Urinary bladder (tissue), 4 donors: ENCODE data around the gene ITGA2. TPM values are rescaled to one million over a fixed set of nuclear protein-coding genes. Genes with fewer than 3 reads are reported as not detected.
A peak's percentile ranks its signal among the peaks of the same experiment; 100 is the strongest.

Source experiments
- DNase-seq: peaks from one replicate; pipeline ENCODE4 v3.0.0-alpha.2; 2015; ENCODE audit errors: extremely low spot score
- H3K27ac ChIP-seq: one replicate; pipeline ENCODE4 v1.5.1; 2013; ENCODE audit warnings: low read depth, mild to moderate bottlenecking, moderate library complexity
- H3K36me3 ChIP-seq: one replicate; pipeline ENCODE4 v1.6.1; 2013; ENCODE audit warnings: mild to moderate bottlenecking, moderate library complexity; ENCODE audit not compliant: insufficient read depth
- H3K4me1 ChIP-seq: one replicate; pipeline ENCODE4 v1.6.1; 2013; ENCODE audit warnings: mild to moderate bottlenecking, moderate library complexity; ENCODE audit not compliant: insufficient read depth
- H3K4me3 ChIP-seq: one replicate; pipeline ENCODE4 v1.5.1; 2013; ENCODE audit warnings: low read depth, low read length
- WGBS: extraction: QIAGEN DNeasy Blood & Tissue Kit; methylation state at CpG from one replicate; pipeline ENCODE4 v1.1.7; 2013; 5-methylcytosine and 5-hydroxymethylcytosine counted together
- polyA plus RNA-seq: library from polyadenylated mRNA; stranded (reverse); fragments of 200-250 nt; gene quantifications from one replicate; pipeline ENCODE4 v1.2.3, GENCODE V29; 2013
- total RNA-seq: library from RNA; depleted of rRNA; stranded (reverse); fragments of >200 nt; gene quantifications from one replicate; pipeline ENCODE4 v1.2.3, GENCODE V29; 2014
- donor health status: healthy with polysubstance abuse.
- donor health status: healthy.

ITGA2 gene
- total and polyA plus RNA-seq, 2 donors, result 3.4 to 21.1 TPM

DNA sequence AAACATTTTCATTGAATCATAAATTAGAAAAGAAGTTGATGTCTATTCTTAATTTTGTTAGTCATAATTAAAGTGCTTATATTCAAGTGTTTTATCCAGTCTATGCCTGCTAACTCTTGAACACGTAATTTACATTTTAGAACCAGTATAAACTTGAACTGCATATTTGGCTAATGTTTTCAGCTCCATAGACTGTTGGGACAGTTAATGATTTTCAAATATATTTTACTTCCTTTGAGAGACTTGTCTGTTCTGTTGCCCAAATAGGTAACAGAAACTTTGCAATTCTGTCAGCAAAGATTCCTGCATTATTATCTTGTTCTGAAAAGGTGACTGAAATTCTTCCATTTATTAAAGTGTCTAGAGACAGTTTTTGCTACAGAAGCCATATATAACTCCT, 7.8 kb downstream of the ITGA2 start:
- no peak overlapping the region for H3K4me3 ChIP-seq
- H3K4me1 ChIP-seq, result no peaks in the 10 kb centered on the region
- 58% methylated on average over 1 of the region's 1 CpG for WGBS
- H3K27ac ChIP-seq, result no peak overlapping the region
- H3K36me3 ChIP-seq, result no peaks in the 10 kb centered on the region
- no peak for DNase-seq

DNA sequence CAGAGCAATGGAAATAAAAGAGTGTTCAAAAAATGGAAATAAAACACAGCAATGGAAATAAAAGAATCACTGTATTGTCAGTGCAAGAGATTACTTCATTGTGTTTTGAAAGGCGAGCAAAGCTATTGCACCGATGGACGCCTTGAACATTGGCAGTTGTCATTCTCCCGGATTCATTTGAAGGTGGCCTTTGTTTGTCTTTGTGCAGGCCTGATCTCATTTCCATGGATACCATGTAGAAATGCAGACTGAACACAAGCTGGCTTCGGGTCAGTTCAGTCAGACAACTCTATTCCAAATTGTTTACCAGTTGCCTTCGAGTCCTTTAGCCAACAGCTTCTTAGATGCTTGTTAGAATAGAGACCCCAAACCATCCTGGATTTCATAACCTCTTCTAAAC, 8.3 kb downstream of the ITGA2 start:
- 71% methylated on average over 6 of the region's 6 CpGs for WGBS
- Histone ChIP-seq H3K4me1 (no peaks in the 10 kb centered on the region), H3K36me3 (no peaks in the 10 kb centered on the region), H3K27ac (no peak overlapping the region), H3K4me3 (no peak overlapping the region)
- DNase-seq, result no peak

DNA sequence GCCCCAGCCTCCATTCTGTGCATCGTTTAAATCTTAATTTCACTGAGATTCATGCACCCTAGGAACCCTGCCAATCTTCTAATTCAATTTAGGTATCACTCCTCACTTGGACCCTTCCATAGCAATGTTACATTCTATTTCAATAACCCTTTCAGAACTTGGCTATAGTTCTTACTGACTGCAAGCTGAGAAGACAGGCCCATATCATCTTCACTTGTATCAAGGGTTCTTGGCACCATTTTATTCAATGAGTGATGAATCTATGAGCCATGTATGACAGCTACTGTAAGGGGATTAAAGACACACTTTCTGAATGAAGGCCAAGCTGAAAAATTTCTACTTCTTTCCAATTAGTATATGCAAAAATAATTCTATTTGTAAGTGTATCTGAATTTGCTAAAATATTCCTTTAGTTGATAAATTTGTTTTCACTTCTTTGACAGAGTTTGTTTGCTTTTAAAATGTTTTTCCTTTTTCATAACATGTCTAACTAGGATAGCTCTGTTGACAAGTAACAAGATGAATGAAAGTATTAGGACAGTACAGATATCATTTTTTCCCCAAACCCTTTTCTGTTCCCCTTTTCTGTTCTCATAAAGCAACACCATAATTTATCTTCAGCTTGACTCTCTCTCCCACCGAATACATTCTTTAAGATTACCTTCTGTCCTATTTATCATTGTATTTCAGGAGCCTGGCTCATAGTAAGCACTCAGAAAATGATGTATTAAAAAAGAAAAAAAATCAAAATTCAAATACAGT, 9.6 kb downstream of the ITGA2 start:
- no peaks in the 10 kb centered on the region for H3K4me1 ChIP-seq
- no peak overlapping the region for H3K4me3 ChIP-seq
- H3K27ac ChIP-seq, result no peak overlapping the region
- DNase-seq, result no peak
- no peaks in the 10 kb centered on the region for H3K36me3 ChIP-seq
- 75% methylated on average over 2 of the region's 2 CpGs for WGBS

DNA sequence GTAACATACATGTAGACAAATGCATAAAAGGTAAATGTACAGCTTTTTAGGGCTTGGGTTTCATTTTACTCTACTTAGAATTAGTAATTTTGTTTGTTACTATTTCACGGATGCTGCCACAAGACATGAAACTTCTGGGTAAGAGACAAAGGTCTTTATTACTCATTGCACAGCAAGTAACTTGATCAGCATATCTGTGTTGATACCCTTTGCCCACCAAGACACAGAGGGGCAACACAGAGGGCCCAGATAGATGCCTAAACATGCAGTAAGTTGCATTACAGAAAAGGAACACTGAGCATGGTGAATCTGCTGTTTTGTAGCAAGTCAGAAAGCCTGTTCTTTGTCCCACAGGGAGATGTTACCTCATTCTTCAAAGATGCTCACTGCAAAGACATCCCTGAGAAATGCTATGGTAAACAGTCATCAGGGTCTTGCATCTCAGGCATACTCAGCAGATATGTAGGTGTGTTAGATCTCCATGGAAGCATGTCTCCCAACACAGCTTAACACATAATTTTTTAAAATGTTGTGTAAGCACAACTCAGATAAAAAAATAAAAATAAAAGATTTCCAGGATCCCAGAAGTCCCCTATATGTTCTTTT, 10.3 kb downstream of the ITGA2 start:
- 91% methylated on average over 1 of the region's 1 CpG for WGBS
- Histone ChIP-seq H3K27ac (no peak overlapping the region), H3K36me3 (no peaks in the 10 kb centered on the region), H3K4me3 (no peak overlapping the region), H3K4me1 (no peaks in the 10 kb centered on the region)
- no peak for DNase-seq

DNA sequence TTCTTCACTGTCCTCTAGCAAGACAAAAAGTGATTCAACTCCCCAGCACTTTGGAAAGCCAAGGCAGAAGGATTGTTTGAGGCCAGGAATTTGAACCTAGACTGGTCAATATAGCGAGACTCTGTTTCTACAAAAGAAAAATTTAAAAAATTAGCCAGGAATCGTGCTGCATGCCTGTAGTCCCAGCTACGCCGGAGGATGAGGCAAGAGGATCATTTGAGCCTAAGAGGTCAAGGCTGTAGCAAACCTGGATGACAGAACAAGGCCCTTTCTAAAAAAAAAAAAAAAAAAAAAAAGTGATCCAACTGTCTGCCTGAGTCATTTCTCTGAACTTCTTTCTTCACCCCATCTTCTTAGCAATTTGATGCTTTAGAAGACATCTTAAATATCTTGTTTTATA, 12.4 kb downstream of the ITGA2 start:
- Histone ChIP-seq H3K4me3 (no peak overlapping the region), H3K27ac (no peak overlapping the region), H3K36me3 (no peaks in the 10 kb centered on the region), H3K4me1 (no peaks in the 10 kb centered on the region)
- DNase-seq, result no peak
- whole genome bisulfite sequencing, result 94% methylated on average over 4 of the region's 4 CpGs

DNA sequence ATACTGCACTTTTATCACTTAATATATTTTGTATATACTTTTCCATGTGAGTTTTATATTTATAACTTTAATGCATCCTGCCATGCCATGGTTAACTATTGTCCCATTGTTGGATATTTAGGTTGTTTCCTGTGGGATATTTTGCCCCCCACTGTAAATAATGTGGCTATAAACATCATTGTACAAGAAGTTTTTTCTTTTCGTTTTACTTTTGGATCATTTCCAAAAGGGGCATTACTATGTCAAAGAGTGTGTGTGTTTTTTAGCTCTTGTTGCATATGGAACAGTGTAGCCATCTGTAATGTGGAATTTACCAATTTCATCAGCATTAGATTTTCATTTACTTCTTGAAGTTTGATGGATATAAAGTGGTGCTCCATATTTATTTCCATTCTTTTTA, 13.3 kb downstream of the ITGA2 start:
- Histone ChIP-seq H3K36me3 (no peaks in the 10 kb centered on the region), H3K27ac (no peak overlapping the region), H3K4me1 (no peaks in the 10 kb centered on the region), H3K4me3 (no peak overlapping the region)
- 31% methylated on average over 1 of the region's 1 CpG for WGBS
- DNase-seq, result no peak

DNA sequence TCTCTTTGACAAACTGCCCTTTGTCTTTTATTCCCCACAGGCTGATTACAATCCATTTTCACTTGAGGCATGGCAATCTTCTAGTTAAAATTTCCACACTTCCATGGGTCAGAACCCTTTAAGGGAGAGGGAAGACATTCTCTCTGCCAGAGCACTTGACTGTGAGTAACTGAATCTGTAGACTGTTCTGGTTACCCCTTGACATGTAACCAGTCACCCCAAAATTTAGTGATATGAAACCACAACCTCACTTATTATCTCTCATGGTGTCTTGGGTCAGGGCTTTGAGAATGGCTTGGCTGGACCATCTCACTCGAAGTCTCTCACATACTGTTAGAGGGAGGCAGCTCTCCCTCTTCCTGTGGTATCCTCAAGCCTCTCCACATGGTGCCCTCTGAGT, 14.0 kb downstream of the ITGA2 start:
- no peak for DNase-seq
- 89% methylated on average over 1 of the region's 1 CpG for WGBS
- Histone ChIP-seq H3K36me3 (no peaks in the 10 kb centered on the region), H3K27ac (no peak overlapping the region), H3K4me1 (no peaks in the 10 kb centered on the region), H3K4me3 (no peak overlapping the region)

DNA sequence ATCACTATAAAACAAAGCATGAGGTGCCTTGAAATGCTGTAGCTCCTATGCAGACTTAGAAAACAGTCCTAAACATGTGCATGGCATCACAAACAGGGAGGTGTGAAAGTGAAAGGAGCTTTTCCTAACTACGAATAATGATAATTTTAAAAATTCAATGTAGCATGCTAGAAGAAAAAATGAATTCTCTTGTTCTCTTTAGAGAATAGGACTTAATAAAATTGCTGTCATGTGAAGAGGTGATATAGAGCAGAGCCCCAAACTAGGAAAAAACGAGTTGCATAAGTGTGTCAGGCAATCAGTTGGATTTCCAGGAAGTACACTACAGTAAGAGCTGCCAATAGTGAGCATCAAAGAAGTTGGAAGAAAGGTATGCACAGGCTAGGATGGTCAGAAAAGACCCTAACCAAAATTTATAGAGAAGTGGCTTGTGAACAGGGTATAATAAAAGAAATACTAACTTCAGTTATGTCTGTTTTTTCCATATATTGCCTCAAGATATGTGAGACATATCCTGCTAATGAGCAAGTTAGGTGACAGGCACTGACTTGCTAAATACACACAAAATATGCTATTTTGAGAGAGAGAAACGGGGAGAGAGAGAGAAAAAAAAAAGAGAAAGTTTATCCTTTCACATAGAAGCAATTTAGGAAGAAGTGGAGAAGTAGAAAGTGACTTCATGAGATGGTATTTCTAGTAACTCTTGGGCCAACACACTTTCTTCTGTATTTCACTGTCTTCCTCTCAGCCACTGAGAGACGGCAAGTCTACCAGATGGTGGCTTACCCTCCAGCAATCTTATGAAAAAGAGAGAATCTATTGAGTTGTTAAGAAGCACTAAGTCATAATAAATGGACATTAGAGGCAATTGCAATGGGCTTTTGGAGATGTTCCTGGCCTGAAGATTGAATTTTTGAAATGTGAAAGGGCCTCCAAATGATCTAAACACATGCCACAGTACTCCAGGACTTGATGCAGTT, 18.0 kb downstream of the ITGA2 start:
- H3K36me3 ChIP-seq, result no peaks in the 10 kb centered on the region
- no peak overlapping the region for H3K27ac ChIP-seq
- no peak for DNase-seq
- H3K4me3 ChIP-seq, result no peak overlapping the region
- 49% methylated on average over 4 of the region's 4 CpGs for WGBS
- no peaks in the 10 kb centered on the region for H3K4me1 ChIP-seq

DNA sequence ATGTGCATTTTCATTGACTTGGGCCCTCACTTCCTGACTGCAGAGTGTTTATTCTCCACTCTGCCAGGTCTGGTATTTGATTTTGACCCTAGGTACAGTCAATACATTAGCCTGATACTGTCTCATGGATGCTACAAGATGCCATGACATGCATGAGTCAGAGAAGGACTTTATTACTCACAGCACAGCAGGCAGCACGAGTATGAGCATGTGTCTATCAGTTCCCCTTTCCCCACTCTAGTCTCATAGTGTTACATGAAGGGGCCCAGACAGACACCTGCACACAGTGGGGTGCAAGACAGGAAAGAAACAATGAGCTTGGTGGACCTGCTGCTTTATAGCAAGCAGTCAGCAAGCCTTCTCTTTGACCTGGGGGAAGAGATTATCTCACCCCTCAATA, 19.6 kb downstream of the ITGA2 start:
- DNase-seq, result no peak
- WGBS, result 64% methylated on average over 1 of the region's 1 CpG
- H3K36me3 ChIP-seq, result no peaks in the 10 kb centered on the region
- no peak overlapping the region for H3K4me3 ChIP-seq
- H3K27ac ChIP-seq, result no peak overlapping the region
- H3K4me1 ChIP-seq, result no peaks in the 10 kb centered on the region

DNA sequence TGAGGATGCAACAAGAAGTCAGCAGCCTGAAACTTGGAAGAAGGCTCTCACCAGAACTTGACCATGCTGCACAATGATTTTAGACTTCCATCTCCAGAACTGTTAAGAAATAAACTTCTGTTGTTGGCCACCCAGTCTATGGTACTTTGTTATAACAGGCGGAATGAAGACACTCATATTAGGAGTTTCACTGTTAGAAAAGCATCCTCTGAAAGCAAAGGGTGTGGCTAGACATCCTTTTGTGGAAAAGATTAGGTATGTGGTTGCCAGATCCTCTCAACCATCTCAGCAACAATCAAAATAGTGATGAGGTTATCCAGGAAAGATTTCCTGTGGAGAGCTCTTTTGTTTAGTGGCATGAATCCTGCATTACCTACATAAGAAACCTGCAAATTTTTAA, 20.7 kb downstream of the ITGA2 start:
- no peak for DNase-seq
- Histone ChIP-seq H3K36me3 (no peaks in the 10 kb centered on the region), H3K4me3 (no peak overlapping the region), H3K4me1 (no peaks in the 10 kb centered on the region), H3K27ac (no peak overlapping the region)
- 95% methylated on average over 1 of the region's 1 CpG for WGBS

DNA sequence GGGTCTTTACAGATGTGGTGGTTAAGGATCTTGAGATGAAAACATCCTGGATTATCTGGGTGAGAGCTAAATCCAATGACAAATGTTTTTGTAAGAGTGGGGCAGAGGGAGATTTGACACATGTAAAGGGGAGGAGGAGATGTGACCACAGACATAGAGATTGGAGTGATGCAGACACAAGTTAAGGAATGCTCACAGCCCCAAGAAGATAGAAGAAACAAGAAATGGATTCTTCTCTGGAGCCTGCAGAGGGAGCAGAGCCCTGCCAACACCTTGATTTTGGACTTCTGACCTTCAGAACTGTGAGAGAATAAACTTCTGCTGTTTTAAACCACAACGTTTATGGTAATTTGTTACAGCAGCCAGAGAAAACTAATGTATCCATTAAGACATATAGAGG, 21.7 kb downstream of the ITGA2 start:
- Histone ChIP-seq H3K27ac (no peak overlapping the region), H3K4me1 (no peaks in the 10 kb centered on the region), H3K4me3 (no peak overlapping the region), H3K36me3 (no peaks in the 10 kb centered on the region)
- 29% methylated on average over 1 of the region's 1 CpG for WGBS
- no peak for DNase-seq

DNA sequence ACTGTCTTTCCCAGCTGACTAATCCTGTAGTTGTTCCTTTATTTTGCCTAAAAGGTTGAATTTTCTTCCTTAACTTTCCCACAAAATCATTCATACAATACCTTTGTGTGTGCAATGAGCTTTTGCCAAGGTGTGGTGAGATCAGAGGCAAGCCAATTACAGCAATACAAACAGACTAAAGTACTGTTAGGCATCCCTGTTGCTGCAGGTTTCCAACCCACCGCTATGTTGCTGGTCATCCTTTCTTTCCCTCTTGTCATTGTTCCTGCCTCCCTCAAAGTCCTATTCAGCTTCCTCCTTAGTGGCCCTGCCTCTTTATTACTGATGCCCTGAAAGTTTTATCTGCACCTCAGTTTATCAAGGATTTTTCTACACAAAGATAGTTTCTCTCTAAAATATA, 22.1 kb downstream of the ITGA2 start:
- no peaks in the 10 kb centered on the region for H3K4me1 ChIP-seq
- H3K4me3 ChIP-seq, result no peak overlapping the region
- 89% methylated on average over 1 of the region's 1 CpG for WGBS
- H3K27ac ChIP-seq, result peak overlapping the region; percentile 39
- no peak for DNase-seq
- no peaks in the 10 kb centered on the region for H3K36me3 ChIP-seq

DNA sequence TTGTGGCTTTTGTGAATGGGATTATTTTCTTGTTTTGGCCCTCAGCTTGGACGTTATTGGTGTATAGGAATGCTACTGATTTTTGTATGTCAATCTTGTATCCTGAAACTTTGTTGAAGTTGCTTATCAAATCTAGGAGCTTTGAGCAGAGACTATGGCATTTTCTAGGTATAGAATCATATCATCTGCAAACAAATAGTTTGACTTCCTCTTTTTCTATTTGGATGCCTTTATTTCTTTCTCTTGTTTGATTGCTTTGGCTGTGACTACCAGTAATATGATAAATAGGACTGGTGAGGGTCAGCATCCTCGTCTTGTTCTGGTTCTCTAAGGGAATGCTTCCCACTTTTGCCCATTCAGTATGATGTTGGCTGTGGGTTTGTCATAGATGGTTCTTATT, 24.7 kb downstream of the ITGA2 start:
- no peaks in the 10 kb centered on the region for H3K4me1 ChIP-seq
- no peak for DNase-seq
- H3K4me3 ChIP-seq, result no peak overlapping the region
- no peaks in the 10 kb centered on the region for H3K36me3 ChIP-seq
- no peak overlapping the region for H3K27ac ChIP-seq
- 78% methylated on average over 2 of the region's 2 CpGs for WGBS

DNA sequence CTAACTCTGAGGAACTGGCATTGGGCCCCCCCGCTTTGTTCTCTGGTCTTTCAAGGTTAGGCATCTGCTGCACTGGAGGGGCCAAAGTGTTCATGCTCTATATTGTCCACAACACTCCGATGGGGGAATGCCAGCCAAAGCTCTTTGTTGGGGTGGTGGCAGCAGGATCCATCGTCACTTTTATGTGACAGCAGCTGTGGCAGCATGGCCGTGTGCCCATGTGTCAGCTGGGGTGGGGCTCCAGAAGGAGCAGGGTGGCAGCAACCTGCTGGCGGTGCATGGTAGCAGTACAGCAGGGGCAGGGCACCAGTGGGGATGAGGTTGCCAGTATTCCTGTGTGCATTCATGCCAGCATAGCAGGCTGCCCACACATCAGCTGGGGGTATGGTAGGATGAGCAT, 28.2 kb downstream of the ITGA2 start:
- H3K4me1 ChIP-seq, result no peaks in the 10 kb centered on the region
- no peaks in the 10 kb centered on the region for H3K36me3 ChIP-seq
- no peak for DNase-seq
- H3K27ac ChIP-seq, result no peak overlapping the region
- no peak overlapping the region for H3K4me3 ChIP-seq
- 92% methylated on average over 5 of the region's 5 CpGs for WGBS
